ENCODE results near the gene ATRIP.
A peak's percentile ranks its signal among the peaks of the same experiment; 100 is the strongest.
"Not testable (repeated sequence)": the region's sequence is repeated elsewhere in the genome, so short reads cannot be mapped to it uniquely, and the experiment has no call there.

The ATRIP gene

DNA sequence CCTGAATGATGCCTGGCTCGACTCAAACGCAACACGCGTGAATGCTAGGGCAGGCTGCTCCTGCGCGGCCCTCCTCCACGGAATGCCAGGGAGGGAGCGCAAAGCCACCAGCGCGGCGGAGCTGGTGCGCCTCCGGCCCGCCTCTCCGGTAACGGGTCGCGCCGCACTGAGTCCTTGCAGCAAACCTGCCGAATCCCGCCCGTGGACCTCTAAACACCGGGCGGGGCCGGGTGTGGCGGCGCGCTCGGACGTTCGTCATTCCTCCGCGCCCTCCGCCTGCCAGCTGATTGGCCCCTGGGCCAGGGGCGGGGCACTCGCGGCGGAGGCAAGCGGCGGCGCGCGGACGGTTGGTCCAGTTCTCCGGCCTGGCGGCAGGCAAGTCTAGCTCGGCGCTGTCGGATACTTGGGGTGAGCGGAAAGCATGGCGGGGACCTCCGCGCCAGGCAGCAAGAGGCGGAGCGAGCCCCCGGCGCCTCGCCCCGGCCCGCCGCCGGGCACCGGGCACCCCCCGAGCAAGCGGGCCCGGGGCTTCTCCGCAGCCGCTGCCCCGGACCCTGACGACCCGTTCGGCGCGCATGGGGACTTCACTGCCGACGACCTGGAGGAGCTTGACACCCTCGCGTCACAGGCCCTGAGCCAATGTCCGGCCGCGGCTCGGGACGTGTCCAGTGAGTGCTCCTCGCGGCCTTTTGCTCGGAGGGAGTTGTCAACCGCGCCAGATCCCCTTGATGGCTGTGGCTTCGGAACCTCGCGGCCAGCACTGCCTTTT, at the start of gene ATRIP:
TSS of gene ATRIP (plus strand) at position 313 of the 769 bp plus-strand sequence. CDS start at position 422, 109 bp downstream.
- peak; percentile 36 to 40 for DNase-seq (ENCODE audit: low read depth in 2 of 2)

DNA sequence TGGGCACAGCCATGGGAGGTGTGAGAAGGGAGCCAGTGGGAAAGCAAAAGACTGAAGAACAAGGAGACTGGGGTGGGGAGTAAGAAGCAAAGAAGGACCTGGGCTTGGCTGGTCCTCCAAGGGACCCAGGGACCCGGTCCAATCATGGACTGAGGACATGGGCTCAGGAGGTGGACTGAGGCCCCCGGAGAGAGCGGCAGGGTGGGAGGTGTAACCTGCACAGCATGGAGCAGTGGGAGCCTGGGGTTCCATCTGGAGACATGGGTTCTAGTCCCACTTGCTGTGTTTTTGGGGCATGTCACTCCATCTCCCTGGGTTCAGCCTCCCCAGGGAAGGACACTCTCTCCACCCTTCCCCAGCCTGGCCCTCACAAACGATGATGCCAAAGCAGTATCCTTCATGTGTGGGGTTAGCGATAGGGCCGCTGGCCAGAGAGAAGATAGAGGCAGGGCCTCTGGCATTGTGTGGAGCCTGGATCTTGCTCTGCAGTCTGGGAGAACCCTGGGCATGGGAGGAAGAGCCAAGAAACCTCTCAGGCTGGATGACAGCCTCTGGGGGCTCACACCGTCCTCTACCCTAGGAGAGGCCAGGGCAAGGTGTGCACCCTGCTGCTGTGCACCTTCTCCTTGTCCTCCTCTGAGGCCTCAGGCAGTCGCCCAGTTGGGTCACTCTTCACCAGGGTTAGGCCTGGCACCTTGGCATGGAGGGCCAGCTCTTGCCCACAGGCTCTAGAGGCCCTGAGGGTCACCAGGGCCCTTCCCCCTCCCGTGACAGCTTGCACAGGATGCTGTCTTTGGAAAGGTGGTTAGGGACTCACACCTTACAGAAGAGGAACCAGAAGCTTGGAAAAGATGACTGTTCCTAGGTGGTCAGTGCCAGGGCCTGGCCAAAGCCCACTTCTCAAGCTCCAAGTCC, 48.5 kb upstream of the ATRIP start:
- no peak for DNase-seq (ENCODE audit: low read depth in 2 of 2)

DNA sequence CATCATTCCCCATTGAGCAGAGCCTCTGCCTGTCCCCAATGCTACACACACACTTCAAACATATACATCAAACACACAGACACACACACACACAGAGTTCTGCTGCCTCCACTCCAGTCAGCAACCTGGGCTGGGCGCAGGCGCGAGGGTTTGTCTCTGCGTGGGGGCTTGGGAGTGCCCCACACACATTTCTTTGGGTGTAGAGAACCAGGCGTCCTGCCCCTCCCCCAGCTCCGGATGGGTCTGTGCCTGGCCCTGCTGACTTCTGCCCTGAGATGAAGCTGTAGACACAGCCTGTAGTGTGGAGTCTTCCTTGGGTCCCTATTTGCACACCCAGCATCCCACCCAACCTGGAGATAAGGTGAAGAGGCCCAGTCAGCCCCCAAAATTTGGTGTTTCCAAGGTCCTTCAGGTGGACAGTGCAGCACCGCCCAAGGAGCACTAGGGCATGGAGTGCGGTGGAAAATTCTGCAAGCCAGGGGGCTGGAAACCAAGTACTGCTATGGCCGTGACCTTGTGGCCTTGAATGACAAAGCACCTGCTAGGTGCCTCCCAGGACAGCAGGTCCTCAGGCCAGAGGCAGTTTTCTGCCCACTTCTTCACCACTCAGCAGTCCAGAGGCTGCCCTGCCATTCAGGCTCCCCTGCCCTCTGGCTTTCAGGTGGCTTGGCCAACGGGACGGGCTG, 47.7 kb upstream of the ATRIP start:
- DNase-seq (ENCODE audit: low read depth in 2 of 2): no peak

GRCh38 chr3:48399387-48400172, 47.0 kb upstream of the ATRIP start:
- DNase-seq (ENCODE audit: low read depth in 2 of 2): no peak

GRCh38 chr3:48400824-48401433, 45.6 kb upstream of the ATRIP start:
- DNase-seq (ENCODE audit: low read depth in 2 of 2): peak; percentile 5

GRCh38 chr3:48401434-48401901, 45.1 kb upstream of the ATRIP start:
- DNase-seq (ENCODE audit: low read depth in 2 of 2): not testable (repeated sequence)

- DNase-seq (ENCODE audit: low read depth in 2 of 2): peak; percentile 69 to 73
Measured at GRCh38 chr3:48402281-48402732, 44.2 kb upstream of the ATRIP start.

GRCh38 chr3:48402907-48403306, 43.6 kb upstream of the ATRIP start:
- no peak for DNase-seq (ENCODE audit: low read depth in 2 of 2)

- no peak for DNase-seq (ENCODE audit: low read depth in 2 of 2)
Measured at GRCh38 chr3:48403533-48404439, 42.8 kb upstream of the ATRIP start.

- DNase-seq (ENCODE audit: low read depth in 2 of 2): no peak
Measured at GRCh38 chr3:48404440-48405342, 41.8 kb upstream of the ATRIP start.

DNA sequence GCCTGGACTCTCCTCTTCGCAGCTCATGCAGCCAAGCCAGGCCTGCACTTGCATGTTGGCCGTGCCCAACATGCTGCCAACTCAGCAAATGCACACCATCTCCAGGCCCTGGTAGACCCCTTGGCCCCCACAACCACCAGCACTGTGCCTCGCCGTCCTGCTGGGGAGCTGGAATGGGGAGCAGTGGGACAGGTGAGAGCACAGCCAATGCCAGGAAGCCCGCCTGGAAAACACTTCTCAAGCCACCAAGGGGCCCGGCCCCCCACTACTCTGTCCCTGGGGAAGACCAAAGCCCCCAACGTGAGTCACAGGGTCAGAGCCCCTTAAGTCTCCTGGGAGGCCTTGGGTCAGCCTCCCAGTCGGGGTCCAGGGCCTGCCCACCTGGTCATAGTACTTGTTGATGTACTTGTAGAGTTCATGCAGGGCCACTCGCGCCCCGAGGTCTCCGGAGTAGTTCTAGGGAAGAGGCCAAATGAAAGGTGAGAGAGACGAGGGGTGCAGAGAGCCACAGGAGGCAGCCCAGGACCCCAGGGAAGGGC, 41.1 kb upstream of the ATRIP start:
- DNase-seq (ENCODE audit: low read depth in 2 of 2): no peak

- no peak for DNase-seq (ENCODE audit: low read depth in 2 of 2)
Measured at GRCh38 chr3:48405971-48406370, 40.6 kb upstream of the ATRIP start.

GRCh38 chr3:48406443-48407431, 39.8 kb upstream of the ATRIP start:
- DNase-seq (ENCODE audit: low read depth in 2 of 2): no peak

- no peak for DNase-seq (ENCODE audit: low read depth in 2 of 2)
Measured at GRCh38 chr3:48407542-48408099, 38.9 kb upstream of the ATRIP start.

- DNase-seq (ENCODE audit: low read depth in 2 of 2): no peak
Measured at GRCh38 chr3:48408823-48409281, 37.7 kb upstream of the ATRIP start.
